HUES48 (cell line): Measurements from ENCODE around the gene SYT6.

Experiments used
- H3K27ac ChIP-seq: one replicate; pipeline ENCODE4 v1.7.0; 2013; ENCODE audit warnings: low read depth, low read length, inconsistent platforms
- H3K27me3 ChIP-seq: 2 replicates; pipeline ENCODE4 v1.6.1; 2013; ENCODE audit warnings: mild to moderate bottlenecking, low read length; ENCODE audit not compliant: control insufficient read depth, insufficient read depth
- H3K36me3 ChIP-seq: 2 replicates; pipeline ENCODE4 v1.6.1; 2013; ENCODE audit warnings: low read length; ENCODE audit not compliant: control insufficient read depth, insufficient read depth
- H3K4me1 ChIP-seq: 2 replicates; pipeline ENCODE4 v1.6.1; 2013; ENCODE audit warnings: mild to moderate bottlenecking, low read length; ENCODE audit not compliant: control insufficient read depth, insufficient read depth
- H3K4me3 ChIP-seq: 2 replicates; pipeline ENCODE4 v1.5.1; 2013; ENCODE audit warnings: mild to moderate bottlenecking, low read depth, low read length
- H3K9ac ChIP-seq: 2 replicates; pipeline ENCODE4 v1.6.1; 2013; ENCODE audit warnings: mild to moderate bottlenecking, low read depth, low read length, moderate library complexity
- H3K9me3 ChIP-seq: 2 replicates; pipeline ENCODE4 v1.6.1; 2013; ENCODE audit warnings: low read length; ENCODE audit not compliant: control insufficient read depth, insufficient read depth

Gene SYT6

GRCh38 chr1:114091711-114092110 is 62.0 kb downstream of the SYT6 start:
- H3K9me3 ChIP-seq: no peaks in the 10 kb centered on the region; the same call in 1 of the 2 replicates
- no peaks in the 10 kb centered on the region for H3K27me3 ChIP-seq
- H3K4me1 ChIP-seq: peaks cover 29% of the 10 kb centered on the region
- H3K36me3 ChIP-seq: peaks cover 74% of the 10 kb centered on the region
- no peak overlapping the region for H3K27ac ChIP-seq
- H3K4me3 ChIP-seq: no peak overlapping the region
- H3K9ac ChIP-seq: no peak overlapping the region

GRCh38 chr1:114090738-114091505 is 62.7 kb downstream of the SYT6 start:
- Histone ChIP-seq H3K4me1 (peaks cover 32% of the 10 kb centered on the region), H3K27me3 (no peaks in the 10 kb centered on the region), H3K36me3 (peaks cover 66% of the 10 kb centered on the region)

GRCh38 chr1:114089502-114090138 is 64.0 kb downstream of the SYT6 start:
- Histone ChIP-seq H3K27me3 (no peaks in the 10 kb centered on the region), H3K36me3 (peaks cover 58% of the 10 kb centered on the region)

More at GRCh38 chr1:114090738-114091505, 62.7 kb downstream of the SYT6 start:
- Histone ChIP-seq H3K27ac (no peak overlapping the region), H3K9me3 (no peaks in the 10 kb centered on the region; the same call in 1 of the 2 replicates), H3K9ac (no peak overlapping the region), H3K4me3 (no peak overlapping the region)

GRCh38 chr1:114088392-114089299 is 65.0 kb downstream of the SYT6 start:
- H3K36me3 ChIP-seq: peaks cover 48% of the 10 kb centered on the region

More at GRCh38 chr1:114089502-114090138, 64.0 kb downstream of the SYT6 start:
- Histone ChIP-seq H3K4me1 (peaks cover 28% of the 10 kb centered on the region), H3K4me3 (no peak overlapping the region), H3K9me3 (no peaks in the 10 kb centered on the region; the same call in 1 of the 2 replicates), H3K27ac (peak overlapping the region; percentile 52), H3K9ac (no peak overlapping the region)

GRCh38 chr1:114087495-114087894 is 66.2 kb downstream of the SYT6 start:
- Histone ChIP-seq H3K36me3 (peaks cover 37% of the 10 kb centered on the region), H3K4me1 (peaks cover 25% of the 10 kb centered on the region), H3K4me3 (no peak overlapping the region), H3K27ac (no peak overlapping the region), H3K27me3 (no peaks in the 10 kb centered on the region), H3K9me3 (no peaks in the 10 kb centered on the region; the same call in 1 of the 2 replicates), H3K9ac (no peak overlapping the region)

More at GRCh38 chr1:114088392-114089299, 65.0 kb downstream of the SYT6 start:
- Histone ChIP-seq H3K9me3 (no peaks in the 10 kb centered on the region; the same call in 1 of the 2 replicates), H3K4me3 (no peak overlapping the region), H3K27me3 (no peaks in the 10 kb centered on the region), H3K4me1 (peaks cover 28% of the 10 kb centered on the region), H3K27ac (peak overlapping the region; percentile 56), H3K9ac (no peak overlapping the region)

GRCh38 chr1:114086601-114087368 is 66.9 kb downstream of the SYT6 start:
- peaks cover 32% of the 10 kb centered on the region for H3K4me1 ChIP-seq
- H3K9ac ChIP-seq: no peak overlapping the region
- H3K36me3 ChIP-seq: peaks cover 30% of the 10 kb centered on the region
- no peak overlapping the region for H3K27ac ChIP-seq
- H3K4me3 ChIP-seq: no peak overlapping the region
- no peaks in the 10 kb centered on the region; the same call in 1 of the 2 replicates for H3K9me3 ChIP-seq
- H3K27me3 ChIP-seq: peaks cover 4% of the 10 kb centered on the region; the same call in 1 of the 2 replicates

- H3K9me3 ChIP-seq: no peaks in the 10 kb centered on the region; the same call in 1 of the 2 replicates
- no peaks in the 10 kb centered on the region; the same call in 1 of the 2 replicates for H3K36me3 ChIP-seq
- peaks cover 35% of the 10 kb centered on the region for H3K4me1 ChIP-seq
- H3K4me3 ChIP-seq: no peak overlapping the region
- no peak overlapping the region for H3K27ac ChIP-seq
- H3K9ac ChIP-seq: no peak overlapping the region
- H3K27me3 ChIP-seq: peaks cover 9% of the 10 kb centered on the region; the same call in 1 of the 2 replicates
Measured at GRCh38 chr1:114082867-114083585, 70.6 kb downstream of the SYT6 start.

GRCh38 chr1:114082304-114082630 is 71.4 kb downstream of the SYT6 start:
- Histone ChIP-seq H3K27me3 (peaks cover 9% of the 10 kb centered on the region; the same call in 1 of the 2 replicates), H3K9me3 (no peaks in the 10 kb centered on the region; the same call in 1 of the 2 replicates), H3K4me1 (peaks cover 35% of the 10 kb centered on the region), H3K36me3 (no peaks in the 10 kb centered on the region), H3K4me3 (no peak overlapping the region), H3K9ac (no peak overlapping the region), H3K27ac (no peak overlapping the region)

- Histone ChIP-seq H3K27me3 (peaks cover 9% of the 10 kb centered on the region; the same call in 1 of the 2 replicates), H3K27ac (no peak overlapping the region), H3K9me3 (no peaks in the 10 kb centered on the region; the same call in 1 of the 2 replicates), H3K4me3 (no peak overlapping the region), H3K4me1 (peaks cover 40% of the 10 kb centered on the region), H3K9ac (no peak overlapping the region), H3K36me3 (no peaks in the 10 kb centered on the region)
Measured at GRCh38 chr1:114081437-114082303, 72.0 kb downstream of the SYT6 start.
